NCI-H510A treated with DMSO at 0.1 percent for 48 hours (cell line): Measurements from ENCODE around the gene FOXK1.

Source experiments
- DNase-seq: peaks from one replicate; lab custom pipeline; 2025; lab: John Stamatoyannopoulos, UW

The FOXK1 gene

GRCh38 chr7:4765776-4766490 lies 83.8 kb downstream of the FOXK1 start:
- no peak for DNase-seq

GRCh38 chr7:4766666-4767519 lies 84.8 kb downstream of the FOXK1 start:
- no peak for DNase-seq

GRCh38 chr7:4768597-4769569 lies 86.8 kb downstream of the FOXK1 start:
- no peak for DNase-seq

- no peak for DNase-seq
Measured at GRCh38 chr7:4769761-4770160, 87.7 kb downstream of the FOXK1 start.

- no peak for DNase-seq
Measured at GRCh38 chr7:4770886-4771285, 88.8 kb downstream of the FOXK1 start.

- no peak for DNase-seq
Measured at GRCh38 chr7:4771737-4772136, 89.6 kb downstream of the FOXK1 start.

GRCh38 chr7:4772306-4772705 lies 90.2 kb downstream of the FOXK1 start:
- DNase-seq: no peak

GRCh38 chr7:4774007-4774406 lies 91.9 kb downstream of the FOXK1 start:
- DNase-seq: no peak

GRCh38 chr7:4774658-4775249 lies 92.7 kb downstream of the FOXK1 start:
- DNase-seq: no peak

GRCh38 chr7:4775250-4775847 lies 93.3 kb downstream of the FOXK1 start, which contains the start of gene AP5Z1:
Gene AP5Z1, plus strand, starts transcription at chr7:4775623. Its CDS starts 93 bp downstream, at chr7:4775716.
- DNase-seq: peak; percentile 85

- DNase-seq: no peak
Measured at GRCh38 chr7:4775848-4776623, 93.9 kb downstream of the FOXK1 start.

- DNase-seq: no peak
Measured at GRCh38 chr7:4779118-4779517, 97.0 kb downstream of the FOXK1 start.

- DNase-seq: no peak
Measured at GRCh38 chr7:4781366-4782069, 99.4 kb downstream of the FOXK1 start.

GRCh38 chr7:4782333-4783291 lies 100.5 kb downstream of the FOXK1 start:
- DNase-seq: no peak

- no peak for DNase-seq
Measured at GRCh38 chr7:4783292-4783652, 101.2 kb downstream of the FOXK1 start.

- DNase-seq: no peak
Measured at GRCh38 chr7:4783762-4784351, 101.8 kb downstream of the FOXK1 start.

- no peak for DNase-seq
Measured at GRCh38 chr7:4784799-4785198, 102.7 kb downstream of the FOXK1 start.

- DNase-seq: no peak
Measured at GRCh38 chr7:4785371-4785770, 103.3 kb downstream of the FOXK1 start.
